ENCODE data around the gene RIMS1. TPM values are rescaled to one million over a fixed set of nuclear protein-coding genes. Genes with fewer than 3 reads are reported as not detected.

RIMS1 gene
- total and polyA plus RNA-seq, 9 of the 15 experiments (the other 6 are each of a cell fraction or from before 2014, with no cell fraction given), result not detected

- 0% methylated on average over 1 of the region's 1 CpG for WGBS (ENCODE audit: insufficient coverage, low coverage, missing lambda C conversion rate)
- ATAC-seq, result no peak
- in situ Hi-C loops (cut with MboI), result no loop called here
- TF ChIP-seq ZNF274 (IDR thresholded peaks at IDR 0.05; ENCODE audit: borderline replicate concordance, low read depth, low read length) (no peak), SMARCA5 (IDR thresholded peaks at IDR 0.05) (no peak), XRCC5 (IDR thresholded peaks at IDR 0.05; ENCODE audit: low read depth, low read length) (no peak), DMBX1 (CRISPR knock-in tag; IDR thresholded peaks at IDR 0.05; ENCODE audit: borderline replicate concordance) (no peak), SRF (CRISPR knock-in tag; IDR thresholded peaks at IDR 0.05) (no peak), ZNF655 (CRISPR knock-in tag; IDR thresholded peaks at IDR 0.05) (no peak), LCOR (CRISPR knock-in tag; IDR thresholded peaks at IDR 0.05) (no peak), RREB1 (CRISPR knock-in tag; IDR thresholded peaks at IDR 0.05) (no peak), THRAP3 (IDR thresholded peaks at IDR 0.05; ENCODE audit: borderline replicate concordance) (no peak), CCNT2 (IDR thresholded peaks at IDR 0.05; ENCODE audit: borderline replicate concordance, extremely low read depth, insufficient read length, low read depth, low read length) (no peak), ZNF347 (CRISPR knock-in tag; IDR thresholded peaks at IDR 0.05; ENCODE audit: low read depth) (no peak), CHCHD3 (CRISPR knock-in tag; IDR thresholded peaks at IDR 0.05) (no peak)
Measured at GRCh38 chr6:71913444-71914234, 27.3 kb downstream of the RIMS1 start.

More at GRCh38 chr6:71913444-71914234, 27.3 kb downstream of the RIMS1 start:
- no peaks in the 10 kb centered on the region for H3K27me3 ChIP-seq (ENCODE audit: control insufficient read depth in 2 of 2, insufficient read depth in 2 of 2, low read length in 2 of 2)
- no peaks in the 10 kb centered on the region for H3K36me3 ChIP-seq (ENCODE audit: control insufficient read depth, insufficient read depth, low read length)
- H3K4me2 ChIP-seq (ENCODE audit: insufficient read depth, low read length), result no peak overlapping the region
- intact Hi-C loops (cut with micrococcal nuclease), result no loop called here
- H3K9ac ChIP-seq (ENCODE audit: insufficient read depth in 1 of 2, low read depth in 2 of 2, low read length in 2 of 2), result no peak overlapping the region
- H3K79me2 ChIP-seq (ENCODE audit: control insufficient read depth, insufficient read depth, low read length), result no peaks in the 10 kb centered on the region
- H2AFZ ChIP-seq (ENCODE audit: low read depth, low read length), result no peak overlapping the region
- H3K9me3 ChIP-seq (replicated peaks; ENCODE audit: control insufficient read depth, insufficient read depth, low read depth, low read length), result 0 out of 2 replicates have a peak, but pooled peaks cover 2% of the 10 kb centered on the region
- ChIA-PET POLR2A (interaction anchor here (0.5 to 0.6 kb wide), 2 partner anchors 69 to 305 kb away, joined by 3 read pairs; no protein-coding TSS in a partner anchor), CTCF (ENCODE audit: low intra/inter-chr PET ratio) (no interaction called here)
- FAIRE-seq (no peak), DNase-seq (ENCODE audit: extremely low read depth in 1 of 4, low spot score in 3 of 4) (no peak)
- no peaks in the 10 kb centered on the region for H4K20me1 ChIP-seq (replicated peaks; ENCODE audit: control insufficient read depth, insufficient read depth, low read length)
- no peaks in the 10 kb centered on the region for H3K4me1 ChIP-seq (replicated peaks in 1 of 2; ENCODE audit: control insufficient read depth in 2 of 2, insufficient read depth in 2 of 2, low read length in 2 of 2)
- H3K4me3 ChIP-seq, result no peak overlapping the region
- H3K9me1 ChIP-seq (ENCODE audit: control insufficient read depth, insufficient read depth, low read length), result no peaks in the 10 kb centered on the region
- H3K27ac ChIP-seq (ENCODE audit: extremely low read depth, low read depth, low read length), result no peak overlapping the region
- no TSS peak for BruUV-seq (replicated peaks)
